GM12874 (cell line): ENCODE data around the gene ATF7.

Experiments used
- CTCF ChIP-seq: IDR thresholded peaks from 2 replicates; pipeline ENCODE4 v1.5.1; 2011; ENCODE audit warnings: low read depth, mild to moderate bottlenecking, control low read depth, low read length, moderate library complexity; ENCODE audit not compliant: insufficient read depth

ATF7 gene

GRCh38 chr12:53626702-53627169, 554 bp upstream of the ATF7 start:
- TF ChIP-seq CTCF, result no peak

GRCh38 chr12:53625373-53625945, 723 bp downstream of the ATF7 start:
- TF ChIP-seq CTCF, result no peak

- TF ChIP-seq CTCF, result no peak
Measured at GRCh38 chr12:53624956-53625355, 1.2 kb downstream of the ATF7 start.

- no peak for TF ChIP-seq CTCF
Measured at GRCh38 chr12:53624458-53624857, 1.7 kb downstream of the ATF7 start.

GRCh38 chr12:53623548-53624385, 2.4 kb downstream of the ATF7 start:
- TF ChIP-seq CTCF, result no peak

- TF ChIP-seq CTCF, result no peak
Measured at GRCh38 chr12:53622724-53623123, 3.5 kb downstream of the ATF7 start.

GRCh38 chr12:53618275-53618674, 7.9 kb downstream of the ATF7 start:
- no peak for TF ChIP-seq CTCF
